Effector CD8-positive, alpha-beta T cell (primary cell): ENCODE data around the gene APP.

Source experiments
- DNase-seq: peaks from one replicate; lab custom pipeline; 2025; lab: John Stamatoyannopoulos, UW

APP gene

DNA sequence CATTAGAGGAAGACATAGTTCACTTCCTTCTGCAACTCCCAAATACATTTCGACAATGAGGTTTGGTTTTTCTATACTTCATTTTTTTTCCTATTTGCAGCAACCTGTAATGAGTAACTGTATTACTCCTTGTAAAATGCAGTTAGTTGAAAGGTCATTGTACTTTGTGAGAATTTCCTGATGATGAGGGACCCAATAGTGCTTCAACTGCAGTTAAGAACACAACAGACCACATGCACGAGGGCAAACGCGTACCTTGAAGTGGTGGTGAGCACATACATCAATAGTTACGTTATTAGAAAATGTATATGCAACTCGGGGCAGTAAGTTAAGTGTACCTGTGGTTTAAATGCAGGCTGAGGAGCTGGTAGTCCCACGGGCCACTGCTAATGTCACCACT is 264.0 kb downstream of the APP start:
- DNase-seq, result no peak

- DNase-seq, result no peak
These were observed 265.4 kb downstream of the APP start for GRCh38 chr21:25905126-25905525.

DNA sequence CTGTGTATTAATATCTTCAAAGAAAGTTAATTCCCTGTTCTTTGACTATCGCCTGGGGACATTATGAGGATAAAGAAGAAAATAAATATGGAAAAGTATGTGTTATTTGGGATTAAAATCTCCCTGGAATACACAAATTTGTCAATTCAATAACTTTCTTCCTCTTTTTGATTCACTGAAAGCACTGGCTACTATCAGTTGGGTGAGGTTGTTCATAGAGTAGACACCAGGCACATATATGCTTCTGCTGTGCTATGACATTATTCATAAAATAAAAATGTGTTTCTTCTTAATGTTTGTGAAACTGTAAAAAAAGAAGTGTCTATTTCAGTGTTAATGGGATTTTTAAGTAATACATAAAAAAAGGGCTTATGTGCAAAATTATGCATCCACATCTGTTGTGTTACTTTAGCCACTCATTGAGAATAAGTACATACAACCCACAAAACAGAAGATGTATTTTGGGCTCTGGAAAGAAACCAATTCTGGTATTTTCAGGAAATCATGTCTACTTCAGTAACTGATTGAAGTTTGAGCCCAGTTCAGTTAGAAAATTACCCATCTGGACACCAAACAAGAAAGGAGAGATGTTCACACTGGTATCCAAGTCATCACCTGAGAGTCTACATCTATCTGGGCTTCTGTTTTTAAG is 266.4 kb downstream of the APP start:
- DNase-seq, result no peak

DNA sequence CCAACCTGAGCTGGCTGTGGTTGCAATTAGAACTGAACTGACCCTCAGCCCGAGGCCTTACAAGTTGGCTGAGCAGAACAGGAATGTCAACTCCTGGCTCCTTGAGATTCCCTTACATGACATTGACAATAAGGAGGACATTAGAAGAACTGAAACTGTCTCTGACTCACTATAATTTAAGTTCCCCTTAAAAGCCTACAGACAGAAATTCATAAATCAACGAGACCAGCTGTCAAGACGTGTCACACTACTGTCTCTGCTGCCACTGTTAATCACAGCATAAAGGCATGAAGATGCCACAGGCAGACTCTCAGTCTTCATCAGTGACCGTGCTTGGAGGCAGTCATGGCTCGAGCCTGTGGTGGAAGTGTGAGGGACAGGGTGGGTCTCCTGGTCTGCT is 267.0 kb downstream of the APP start:
- DNase-seq, result no peak

DNA sequence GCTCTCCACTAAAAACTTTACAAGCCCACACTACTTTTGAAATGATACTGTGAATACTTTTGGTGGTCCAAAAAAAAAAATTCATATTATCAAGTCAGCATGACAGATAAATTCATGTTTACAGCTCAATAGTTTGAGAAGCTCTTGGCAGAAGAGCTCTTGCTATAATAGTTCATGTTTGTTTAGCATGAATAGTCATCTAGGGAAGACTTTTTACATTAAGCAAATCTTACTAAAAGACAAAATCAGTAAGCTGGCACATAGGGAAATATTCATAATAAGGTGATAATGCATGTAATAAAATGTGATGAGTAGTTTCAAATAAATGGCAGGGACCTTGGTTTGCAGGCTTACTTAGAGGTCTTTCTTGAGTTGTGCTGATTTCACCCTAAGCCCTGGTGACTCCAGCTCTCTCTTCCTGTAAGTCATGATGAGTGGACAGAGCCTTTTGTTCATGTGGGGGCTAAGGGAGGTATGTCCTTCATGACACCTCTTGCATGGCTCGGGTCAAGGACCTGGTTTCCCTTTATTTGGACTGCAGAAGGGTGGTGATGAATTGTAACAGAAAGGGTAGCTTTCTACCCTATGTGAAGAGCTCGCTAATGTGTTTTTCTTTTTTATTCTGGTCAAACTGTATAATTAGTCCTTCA is 269.1 kb downstream of the APP start:
- no peak for DNase-seq

DNA sequence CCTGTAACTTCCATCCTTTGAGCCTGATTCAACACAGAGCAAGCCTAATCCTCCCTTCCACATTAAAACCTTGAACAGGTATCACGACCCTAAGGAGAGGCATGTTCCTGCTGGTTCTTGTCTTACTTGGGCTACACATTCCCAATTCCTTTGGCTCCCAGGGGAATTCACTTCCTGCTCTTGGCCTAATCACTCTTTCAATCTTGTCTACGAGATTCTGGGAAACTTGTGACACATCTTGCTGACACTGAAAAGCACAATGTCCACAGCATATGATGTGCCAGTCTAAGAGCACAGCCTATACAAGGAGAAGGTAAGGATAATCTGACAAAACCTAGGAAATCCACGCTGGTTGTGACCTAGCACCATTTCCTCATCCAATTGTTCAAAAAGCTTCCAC is 271.9 kb downstream of the APP start:
- no peak for DNase-seq

GRCh38 chr21:25897383-25897782 is 273.2 kb downstream of the APP start:
- DNase-seq, result no peak

DNA sequence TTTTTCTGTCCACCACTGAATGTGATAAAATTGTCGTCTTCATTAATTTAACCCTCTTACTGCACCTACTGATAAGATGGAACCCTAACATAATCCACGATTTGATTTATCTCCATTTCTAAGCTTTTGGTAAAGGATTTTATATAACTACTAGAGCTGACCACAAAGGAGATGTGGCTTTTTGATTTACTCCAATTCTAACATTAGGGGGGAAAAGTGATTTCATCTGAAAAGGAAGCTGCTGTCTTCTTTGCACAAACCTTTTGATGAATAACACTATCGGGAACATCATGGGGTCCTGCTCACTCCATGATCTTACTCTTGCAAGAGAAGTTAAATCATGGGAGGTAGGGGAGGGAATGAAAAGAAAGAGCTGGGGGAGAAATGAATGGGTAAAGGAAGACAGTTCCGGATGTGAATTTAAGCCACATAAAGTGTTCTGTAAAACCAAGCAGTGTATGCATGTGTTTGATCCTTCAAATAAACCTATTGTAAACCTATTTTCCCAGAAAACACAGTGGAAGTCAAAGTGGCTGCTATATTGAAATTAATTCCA is 274.0 kb downstream of the APP start:
- DNase-seq, result no peak

GRCh38 chr21:25895565-25896205 is 274.9 kb downstream of the APP start:
- no peak for DNase-seq

DNA sequence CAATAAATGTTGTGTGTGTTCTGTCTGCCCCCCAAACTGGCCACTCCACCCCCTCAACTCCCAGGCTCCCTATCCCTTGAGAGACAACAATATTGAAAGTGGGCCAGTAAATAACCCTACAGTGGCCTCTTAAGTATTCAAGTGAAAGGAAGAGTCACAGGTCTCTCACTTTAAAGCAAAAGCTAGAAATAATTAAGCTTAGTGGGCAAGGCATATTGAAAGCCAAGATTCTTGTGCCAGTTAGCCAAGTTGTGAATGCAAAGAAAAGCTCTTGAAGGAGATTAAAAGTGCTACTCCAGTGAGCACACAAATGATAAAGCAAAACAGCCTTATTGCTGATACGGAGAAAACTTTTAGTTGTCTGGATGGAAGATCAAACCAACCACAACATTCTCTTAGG is 277.4 kb downstream of the APP start:
- no peak for DNase-seq

DNA sequence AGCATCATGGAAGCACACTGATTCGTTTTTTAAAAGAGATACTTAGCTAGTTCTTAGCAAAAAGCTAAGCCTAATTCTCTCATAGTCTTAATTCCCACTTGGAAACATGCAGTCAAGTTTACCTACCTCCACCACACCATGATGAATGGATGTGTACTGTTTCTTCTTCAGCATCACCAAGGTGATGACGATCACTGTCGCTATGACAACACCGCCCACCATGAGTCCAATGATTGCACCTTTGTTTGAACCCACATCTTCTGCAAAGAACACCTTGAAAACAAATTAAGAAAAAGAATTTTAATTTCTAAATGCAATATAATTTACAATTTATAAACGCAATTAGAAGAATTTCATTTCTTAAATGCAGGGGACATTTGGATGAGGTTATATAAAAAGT is 279.0 kb downstream of the APP start:
- no peak for DNase-seq

DNA sequence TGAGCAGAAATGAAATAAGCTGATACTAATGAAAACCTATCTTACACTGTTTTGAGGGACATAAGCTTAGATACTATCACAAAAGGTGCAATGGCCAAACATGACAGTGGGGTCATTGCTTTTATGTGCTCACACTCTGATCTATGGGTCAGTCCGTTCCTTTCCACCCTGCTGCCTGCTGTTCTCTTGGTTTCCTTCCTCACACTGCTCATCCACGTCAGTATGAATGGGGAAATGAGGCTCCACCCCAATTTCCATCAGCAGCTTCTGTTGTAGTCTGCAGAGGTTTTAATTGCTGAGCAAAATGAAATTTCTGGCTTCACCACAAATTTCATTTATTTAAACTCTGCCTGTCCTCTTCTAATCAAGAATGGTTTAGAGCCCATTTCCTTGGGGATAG is 280.6 kb downstream of the APP start:
- DNase-seq, result no peak

GRCh38 chr21:25888711-25889110 is 281.9 kb downstream of the APP start:
- DNase-seq, result no peak

GRCh38 chr21:25887646-25888306 is 282.8 kb downstream of the APP start:
- no peak for DNase-seq

DNA sequence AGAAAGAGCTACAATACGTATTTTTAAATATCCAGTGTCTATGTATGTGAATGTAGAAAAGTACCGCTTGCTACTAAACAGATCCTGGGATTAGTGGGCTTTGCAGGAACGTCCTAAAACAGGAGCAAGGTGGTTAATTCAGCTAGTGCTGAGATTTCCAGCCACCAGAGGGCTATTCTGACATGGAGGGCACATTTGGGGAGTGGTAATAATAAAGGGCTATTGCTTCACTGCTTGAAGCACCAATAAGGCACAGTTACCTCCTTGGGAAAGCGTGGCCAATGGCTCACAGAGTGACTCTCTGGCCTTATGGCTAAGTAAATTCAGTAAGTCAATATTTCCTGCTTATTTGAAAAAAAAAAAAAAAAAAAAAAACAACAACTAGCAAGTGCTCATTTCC is 283.4 kb downstream of the APP start:
- no peak for DNase-seq

DNA sequence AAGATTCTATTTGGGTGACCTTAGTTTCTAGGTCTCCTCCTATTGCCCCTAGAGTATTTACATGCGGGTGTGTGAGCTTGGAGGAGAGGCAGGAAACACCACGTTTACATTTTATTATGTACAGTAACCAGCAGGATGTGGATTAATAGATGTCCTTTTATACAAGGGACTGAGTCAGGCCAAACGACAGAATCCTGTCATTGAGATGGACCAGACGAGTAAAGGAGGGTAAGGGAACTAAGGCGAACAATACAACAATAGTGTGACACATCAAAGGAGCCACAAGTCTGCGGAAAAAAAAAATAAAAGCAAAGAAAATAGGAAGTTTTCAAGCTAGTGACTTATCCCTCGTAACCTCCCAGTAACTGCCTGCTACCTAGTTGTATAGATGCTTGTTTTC is 284.7 kb downstream of the APP start:
- no peak for DNase-seq

GRCh38 chr21:25885405-25885804 is 285.2 kb downstream of the APP start:
- DNase-seq, result no peak

DNA sequence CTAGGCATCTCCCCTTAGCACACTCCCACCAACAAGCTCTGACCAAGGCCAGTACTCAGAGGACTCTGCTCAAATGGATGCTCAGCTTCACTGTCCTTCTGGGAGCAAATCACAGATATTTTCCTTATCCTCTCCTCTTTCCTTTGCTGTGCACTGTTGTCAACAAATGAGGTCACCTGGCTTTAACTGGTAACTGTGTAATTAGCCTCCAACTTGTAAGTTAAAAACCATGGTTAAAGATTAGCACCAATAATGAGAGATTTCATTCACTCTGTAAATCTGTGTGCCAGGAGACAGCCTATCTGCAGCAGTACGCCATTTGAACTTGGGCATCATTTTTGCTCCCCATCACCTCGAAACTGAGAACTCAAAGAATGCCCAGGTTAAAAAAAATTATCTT is 286.3 kb downstream of the APP start:
- no peak for DNase-seq

DNA sequence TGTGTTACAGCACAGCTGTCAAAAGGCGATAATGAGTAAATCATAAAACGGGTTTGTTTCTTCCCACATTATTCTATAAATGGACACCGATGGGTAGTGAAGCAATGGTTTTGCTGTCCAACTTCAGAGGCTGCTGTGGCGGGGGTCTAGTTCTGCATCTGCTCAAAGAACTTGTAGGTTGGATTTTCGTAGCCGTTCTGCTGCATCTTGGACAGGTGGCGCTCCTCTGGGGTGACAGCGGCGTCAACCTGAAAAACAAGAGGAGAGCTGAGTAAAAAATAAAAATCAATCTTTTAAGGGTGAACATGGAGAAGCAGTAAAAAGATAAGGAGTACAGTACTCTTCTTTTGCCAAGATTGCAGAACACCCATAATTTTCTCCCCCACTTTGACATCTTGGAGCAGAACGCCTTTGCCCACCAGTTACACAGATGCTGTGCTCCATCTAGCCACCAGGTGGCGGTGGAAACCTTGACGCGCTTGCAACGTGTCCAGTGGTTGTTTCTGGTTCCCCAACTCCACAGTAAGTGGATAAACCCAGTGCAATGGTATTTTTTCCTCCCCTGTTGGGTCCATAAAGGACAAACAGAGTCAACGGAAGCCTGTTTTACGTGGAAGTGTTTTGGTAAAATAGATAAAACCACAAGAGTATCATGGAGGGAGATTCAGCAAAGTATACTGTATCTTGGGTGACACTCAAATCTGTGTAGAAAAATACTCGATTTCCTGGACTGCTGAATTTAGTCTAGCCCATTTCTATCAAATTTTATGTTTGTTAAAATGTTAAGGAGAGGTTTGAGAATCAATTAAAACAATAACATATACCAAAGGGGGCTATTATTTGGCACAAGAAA is 288.8 kb downstream of the APP start:
- peak; percentile 35 for DNase-seq

DNA sequence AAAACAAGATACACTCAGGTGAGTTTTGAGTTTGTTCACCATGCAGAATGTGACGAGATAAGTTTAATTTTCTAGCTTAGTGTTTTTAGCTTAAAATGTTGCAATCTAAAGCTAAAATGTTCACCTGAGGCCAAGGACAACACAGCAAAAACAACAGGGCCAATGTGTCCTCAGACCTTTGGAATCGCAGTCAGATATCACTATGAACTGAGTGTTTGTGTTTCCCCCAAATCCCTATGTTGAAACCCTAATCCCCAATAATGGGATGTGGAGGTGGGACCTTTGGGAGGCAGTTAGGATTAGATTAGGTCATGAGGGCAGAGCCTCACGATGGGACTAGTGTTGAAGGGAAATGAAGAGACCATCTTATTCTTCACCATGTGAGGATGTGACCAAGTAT is 291.4 kb downstream of the APP start:
- no peak for DNase-seq

DNA sequence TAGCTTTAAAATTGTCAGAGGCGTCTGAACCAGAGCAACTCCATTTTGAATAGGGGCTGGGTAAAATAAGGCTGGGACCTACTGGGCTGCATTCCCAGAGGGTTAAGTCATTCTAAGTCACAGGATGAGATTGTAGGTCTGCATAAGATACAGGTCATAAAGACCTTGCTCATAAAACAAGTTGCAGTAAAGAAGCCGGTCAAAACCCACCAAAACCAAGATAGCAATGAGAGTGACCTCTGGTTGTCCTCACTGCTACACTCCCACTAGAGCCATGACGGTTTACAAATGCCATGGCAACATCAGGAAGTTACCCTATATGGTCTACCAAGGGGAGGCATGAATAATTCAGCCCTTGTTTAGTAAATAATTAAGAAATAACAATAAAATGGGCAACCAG is 292.2 kb downstream of the APP start:
- DNase-seq, result no peak

- DNase-seq, result no peak
These were observed 298.3 kb downstream of the APP start for GRCh38 chr21:25872271-25872670.
